HG03060 (cell line): ENCODE data around the gene TCHP.
"Not testable (repeated sequence)": the region's sequence is repeated elsewhere in the genome, so short reads cannot be mapped to it uniquely, and the experiment has no call there.

ENCODE experiments used
- ATAC-seq: cut with Tn5 transposase; IDR thresholded peaks from one replicate; pipeline ENCODE4 v1.9.1; 2021; ENCODE audit warnings: low read depth, moderate number of reproducible peaks; ENCODE audit not compliant: unreplicated experiment

The TCHP gene

GRCh38 chr12:109899783-109900751 is at the start of gene TCHP:
TCHP (plus strand) TSS chr12:109900274; CDS start chr12:109903027, 2,753 bp downstream.
- no peak for ATAC-seq

GRCh38 chr12:109850518-109850917 is 49.6 kb upstream of the TCHP start:
- ATAC-seq, result not testable (repeated sequence)

GRCh38 chr12:109855377-109855776 is 44.7 kb upstream of the TCHP start:
- no peak for ATAC-seq

- no peak for ATAC-seq
Measured at GRCh38 chr12:109857715-109858114, 42.4 kb upstream of the TCHP start.

GRCh38 chr12:109858764-109859163 is 41.3 kb upstream of the TCHP start:
- no peak for ATAC-seq

GRCh38 chr12:109860977-109861376 is 39.1 kb upstream of the TCHP start:
- ATAC-seq, result no peak

GRCh38 chr12:109861689-109862314 is 38.3 kb upstream of the TCHP start:
- ATAC-seq, result no peak

GRCh38 chr12:109862491-109862890 is 37.6 kb upstream of the TCHP start:
- ATAC-seq, result not testable (repeated sequence)

GRCh38 chr12:109863847-109864712 is 36.0 kb upstream of the TCHP start:
- no peak for ATAC-seq

GRCh38 chr12:109864916-109865315 is 35.2 kb upstream of the TCHP start:
- no peak for ATAC-seq

- no peak for ATAC-seq
Measured at GRCh38 chr12:109868182-109869051, 31.7 kb upstream of the TCHP start.

GRCh38 chr12:109870648-109871047 is 29.4 kb upstream of the TCHP start:
- no peak for ATAC-seq

GRCh38 chr12:109871668-109872314 is 28.3 kb upstream of the TCHP start:
- no peak for ATAC-seq

GRCh38 chr12:109873653-109874052 is 26.4 kb upstream of the TCHP start:
- ATAC-seq, result no peak

- no peak for ATAC-seq
Measured at GRCh38 chr12:109875572-109876131, 24.4 kb upstream of the TCHP start.

- ATAC-seq, result no peak
Measured at GRCh38 chr12:109876406-109876805, 23.7 kb upstream of the TCHP start.

- ATAC-seq, result no peak
Measured at GRCh38 chr12:109877504-109878246, 22.4 kb upstream of the TCHP start.

- no peak for ATAC-seq
Measured at GRCh38 chr12:109878247-109878625, 21.8 kb upstream of the TCHP start.
